Measurements from ENCODE around the gene MAST2.

DNA sequence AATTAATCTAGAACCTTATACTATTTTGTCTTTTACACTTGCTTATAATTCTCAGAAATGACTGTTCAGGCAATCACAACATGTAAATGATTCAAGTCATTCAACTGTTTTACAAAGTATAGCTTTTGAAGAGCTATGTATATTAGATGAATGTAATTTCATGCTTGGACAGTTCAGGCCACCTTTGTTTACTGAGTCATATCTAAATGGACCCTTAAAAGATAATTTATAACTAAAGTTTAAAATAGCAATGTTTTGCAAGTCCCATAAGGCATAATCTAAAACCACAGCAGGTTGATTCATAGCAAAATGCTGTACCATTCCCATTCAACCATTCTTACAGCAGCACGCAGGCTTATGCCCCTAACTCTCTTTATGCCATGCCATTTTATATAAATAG lies 264.2 kb downstream of the MAST2 start:
- TF ChIP-seq, protein P1, sequence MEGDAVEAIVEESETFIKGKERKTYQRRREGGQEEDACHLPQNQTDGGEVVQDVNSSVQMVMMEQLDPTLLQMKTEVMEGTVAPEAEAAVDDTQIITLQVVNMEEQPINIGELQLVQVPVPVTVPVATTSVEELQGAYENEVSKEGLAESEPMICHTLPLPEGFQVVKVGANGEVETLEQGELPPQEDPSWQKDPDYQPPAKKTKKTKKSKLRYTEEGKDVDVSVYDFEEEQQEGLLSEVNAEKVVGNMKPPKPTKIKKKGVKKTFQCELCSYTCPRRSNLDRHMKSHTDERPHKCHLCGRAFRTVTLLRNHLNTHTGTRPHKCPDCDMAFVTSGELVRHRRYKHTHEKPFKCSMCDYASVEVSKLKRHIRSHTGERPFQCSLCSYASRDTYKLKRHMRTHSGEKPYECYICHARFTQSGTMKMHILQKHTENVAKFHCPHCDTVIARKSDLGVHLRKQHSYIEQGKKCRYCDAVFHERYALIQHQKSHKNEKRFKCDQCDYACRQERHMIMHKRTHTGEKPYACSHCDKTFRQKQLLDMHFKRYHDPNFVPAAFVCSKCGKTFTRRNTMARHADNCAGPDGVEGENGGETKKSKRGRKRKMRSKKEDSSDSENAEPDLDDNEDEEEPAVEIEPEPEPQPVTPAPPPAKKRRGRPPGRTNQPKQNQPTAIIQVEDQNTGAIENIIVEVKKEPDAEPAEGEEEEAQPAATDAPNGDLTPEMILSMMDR (IDR thresholded peaks at IDR 0.05), result no peak
- no peak for TF ChIP-seq POLR2A (IDR thresholded peaks at IDR 0.05)

All from lower leg skin (tissue), 3 donors.